ENCODE measurements around the gene SLC2A11. TPM values are rescaled to one million over a fixed set of nuclear protein-coding genes. Genes with fewer than 3 reads are reported as not detected.
"Not testable (repeated sequence)": the region's sequence is repeated elsewhere in the genome, so short reads cannot be mapped to it uniquely, and the experiment has no call there.

Gene SLC2A11
- total and polyA plus RNA-seq, 2 experiments from 2014 or later = 6.1 to 16.6 TPM

- Histone ChIP-seq H3K9ac (no peak overlapping the region), H3K36me3 (ENCODE audit: low read depth) (peaks cover 3% of the 10 kb centered on the region; the same call in 1 of the 2 replicates), H3K4me3 (no peak overlapping the region), H2AFZ (no peak overlapping the region), H3K27me3 (replicated peaks; ENCODE audit: insufficient read depth) (no peaks in the 10 kb centered on the region), H3F3A (ENCODE audit: insufficient read depth) (peaks cover 22% of the 10 kb centered on the region; the same call in 1 of the 2 replicates), H3K4me2 (ENCODE audit: unreplicated experiment) (no peak overlapping the region), H3K4me1 (ENCODE audit: insufficient read depth) (no peaks in the 10 kb centered on the region), H4K20me1 (ENCODE audit: insufficient read depth) (no peaks in the 10 kb centered on the region), H3K79me2 (ENCODE audit: insufficient read depth) (peaks cover 1% of the 10 kb centered on the region; the same call in 1 of the 2 replicates), H3K9me3 (ENCODE audit: low read depth) (no peaks in the 10 kb centered on the region), H3K9me2 (ENCODE audit: insufficient read depth) (no peaks in the 10 kb centered on the region), H3K27ac (no peak overlapping the region)
- no peak for DNase-seq
- in situ Hi-C loops (cut with MboI) = no loop called here
- WGBS, 2 experiments (ENCODE audit: low coverage in 1 of 2, low lambda C conversion rate in 2 of 2, missing lambda C conversion rate in 2 of 2) = 94% methylated on average over 4 of the region's 4 CpGs
- TF ChIP-seq EZH2 (IDR thresholded peaks at IDR 0.05; ENCODE audit: insufficient read depth, poor library complexity, severe bottlenecking) = no peak
- TF ChIP-seq EZH2phosphoT487 (IDR thresholded peaks at IDR 0.05; ENCODE audit: insufficient read depth, low read depth) = no peak
Measured at GRCh38 chr22:23901600-23901999, 43.9 kb downstream of the SLC2A11 start.

- Histone ChIP-seq H3K27me3 (replicated peaks; ENCODE audit: insufficient read depth) (no peaks in the 10 kb centered on the region), H3K4me2 (ENCODE audit: unreplicated experiment) (no peak overlapping the region), H3K27ac (no peak overlapping the region), H2AFZ (no peak overlapping the region), H3K79me2 (ENCODE audit: insufficient read depth) (no peaks in the 10 kb centered on the region), H3F3A (ENCODE audit: insufficient read depth) (peaks cover 13% of the 10 kb centered on the region; the same call in 1 of the 2 replicates), H3K9me2 (ENCODE audit: insufficient read depth) (no peaks in the 10 kb centered on the region), H3K4me1 (ENCODE audit: insufficient read depth) (no peaks in the 10 kb centered on the region), H3K9ac (no peak overlapping the region), H3K36me3 (ENCODE audit: low read depth) (no peaks in the 10 kb centered on the region), H4K20me1 (ENCODE audit: insufficient read depth) (no peaks in the 10 kb centered on the region), H3K9me3 (ENCODE audit: low read depth) (no peaks in the 10 kb centered on the region), H3K4me3 (no peak overlapping the region)
- 85% methylated on average over 8 of the region's 8 CpGs for WGBS, 2 experiments (ENCODE audit: low coverage in 1 of 2, low lambda C conversion rate in 2 of 2, missing lambda C conversion rate in 2 of 2)
- DNase-seq = no peak
- no peak for TF ChIP-seq EZH2phosphoT487 (IDR thresholded peaks at IDR 0.05; ENCODE audit: insufficient read depth, low read depth)
- no peak for TF ChIP-seq EZH2 (IDR thresholded peaks at IDR 0.05; ENCODE audit: insufficient read depth, poor library complexity, severe bottlenecking)
- in situ Hi-C loops (cut with MboI) = no loop called here
Measured at GRCh38 chr22:23903328-23903971, 45.8 kb downstream of the SLC2A11 start.

- no peak for DNase-seq
- Histone ChIP-seq H3K9me2 (ENCODE audit: insufficient read depth) (no peaks in the 10 kb centered on the region), H3K27me3 (replicated peaks; ENCODE audit: insufficient read depth) (no peaks in the 10 kb centered on the region), H3K4me3 (no peak overlapping the region), H3K36me3 (ENCODE audit: low read depth) (no peaks in the 10 kb centered on the region), H3F3A (ENCODE audit: insufficient read depth) (peaks cover under 1% of the 10 kb centered on the region; the same call in 1 of the 2 replicates), H3K9me3 (ENCODE audit: low read depth) (no peaks in the 10 kb centered on the region), H3K27ac (no peak overlapping the region), H3K4me1 (ENCODE audit: insufficient read depth) (no peaks in the 10 kb centered on the region), H3K79me2 (ENCODE audit: insufficient read depth) (no peaks in the 10 kb centered on the region), H2AFZ (no peak overlapping the region), H3K9ac (no peak overlapping the region), H4K20me1 (ENCODE audit: insufficient read depth) (no peaks in the 10 kb centered on the region), H3K4me2 (ENCODE audit: unreplicated experiment) (no peak overlapping the region)
- in situ Hi-C loops (cut with MboI) = no loop called here
- 48 to 49% methylated on average over 5 of the region's 5 CpGs for WGBS, 2 experiments (ENCODE audit: low coverage in 1 of 2, low lambda C conversion rate in 2 of 2, missing lambda C conversion rate in 2 of 2)
- TF ChIP-seq EZH2 (IDR thresholded peaks at IDR 0.05; ENCODE audit: insufficient read depth, poor library complexity, severe bottlenecking) (no peak), EZH2phosphoT487 (IDR thresholded peaks at IDR 0.05; ENCODE audit: insufficient read depth, low read depth) (no peak)
Measured at GRCh38 chr22:23904573-23905254, 47.0 kb downstream of the SLC2A11 start.

GRCh38 chr22:23906641-23907040 is 49.0 kb downstream of the SLC2A11 start:
- DNase-seq = no peak
- no peaks in the 10 kb centered on the region for H3K27me3 ChIP-seq (replicated peaks; ENCODE audit: insufficient read depth)
- in situ Hi-C loops (cut with MboI) = no loop called here
- H3K4me2 ChIP-seq (ENCODE audit: unreplicated experiment) = no peak overlapping the region
- no peaks in the 10 kb centered on the region for H3K79me2 ChIP-seq (ENCODE audit: insufficient read depth)
- WGBS, 2 experiments (ENCODE audit: low coverage in 1 of 2, low lambda C conversion rate in 2 of 2, missing lambda C conversion rate in 2 of 2) = 84 to 90% methylated on average over 4 of the region's 4 CpGs
- H3K9me2 ChIP-seq (ENCODE audit: insufficient read depth) = no peaks in the 10 kb centered on the region
- no peak overlapping the region for H3K4me3 ChIP-seq
- H3K36me3 ChIP-seq (ENCODE audit: low read depth) = no peaks in the 10 kb centered on the region
- no peaks in the 10 kb centered on the region for H3K9me3 ChIP-seq (ENCODE audit: low read depth)
- no peaks in the 10 kb centered on the region for H3F3A ChIP-seq (ENCODE audit: insufficient read depth)
- H2AFZ ChIP-seq = no peak overlapping the region
- H3K4me1 ChIP-seq (ENCODE audit: insufficient read depth) = no peaks in the 10 kb centered on the region
- no peak overlapping the region for H3K9ac ChIP-seq
- no peaks in the 10 kb centered on the region for H4K20me1 ChIP-seq (ENCODE audit: insufficient read depth)
- no peak overlapping the region for H3K27ac ChIP-seq
- TF ChIP-seq EZH2phosphoT487 (IDR thresholded peaks at IDR 0.05; ENCODE audit: insufficient read depth, low read depth) (no peak), EZH2 (IDR thresholded peaks at IDR 0.05; ENCODE audit: insufficient read depth, poor library complexity, severe bottlenecking) (no peak)

- H3K79me2 ChIP-seq (ENCODE audit: insufficient read depth); H3K27me3 ChIP-seq (replicated peaks; ENCODE audit: insufficient read depth); H2AFZ ChIP-seq; H3K4me3 ChIP-seq; DNase-seq; H3K9me2 ChIP-seq (ENCODE audit: insufficient read depth); in situ Hi-C loops (cut with MboI); H4K20me1 ChIP-seq (ENCODE audit: insufficient read depth); H3K9me3 ChIP-seq (ENCODE audit: low read depth); H3K27ac ChIP-seq; H3K4me1 ChIP-seq (ENCODE audit: insufficient read depth); H3F3A ChIP-seq (ENCODE audit: insufficient read depth); H3K4me2 ChIP-seq (ENCODE audit: unreplicated experiment); H3K9ac ChIP-seq; H3K36me3 ChIP-seq (ENCODE audit: low read depth): not testable (repeated sequence)
- 69 to 73% methylated on average over 10 of the region's 10 CpGs for WGBS, 2 experiments (ENCODE audit: low coverage in 1 of 2, low lambda C conversion rate in 2 of 2, missing lambda C conversion rate in 2 of 2)
Measured at GRCh38 chr22:23907423-23907822, 49.7 kb downstream of the SLC2A11 start.

Measured in GM23248 (cell line).